ENCODE results near the gene ANKRD16. TPM values are rescaled to one million over a fixed set of nuclear protein-coding genes. Genes with fewer than 3 reads are reported as not detected.

Gene ANKRD16
- total and polyA plus RNA-seq, 2 of the 13 experiments (the other 11 are each of a cell fraction or from before 2014, with no cell fraction given) = 8.0 to 11.4 TPM

GRCh38 chr10:5813341-5814109 lies 76.2 kb downstream of the ANKRD16 start, which contains the start of gene GDI2 (continued):
- TF ChIP-seq UBTF (CRISPR knock-in tag; IDR thresholded peaks at IDR 0.05) (peak; percentile 85), NFRKB (IDR thresholded peaks at IDR 0.05) (no peak), CC2D1A (CRISPR knock-in tag; IDR thresholded peaks at IDR 0.05) (0 out of 2 replicates have a peak, but pooled peaks have one; percentile 35), ISL2 (CRISPR knock-in tag; IDR thresholded peaks at IDR 0.05) (peak; percentile 47), BHLHE40 (IDR thresholded peaks at IDR 0.05; ENCODE audit: low read length) (peak; percentile 95), RNF219 (CRISPR knock-in tag; IDR thresholded peaks at IDR 0.05) (0 out of 2 replicates have a peak, but pooled peaks have one; percentile 80), ZKSCAN1 (IDR thresholded peaks at IDR 0.05; ENCODE audit: low read length) (no peak), ELF4 (CRISPR knock-in tag; IDR thresholded peaks at IDR 0.05; ENCODE audit: borderline replicate concordance) (peak; percentile 72; the same call in 1 of the 2 replicates), ZNF124 (CRISPR knock-in tag; IDR thresholded peaks at IDR 0.05) (peak; percentile 72; the same call in 1 of the 2 replicates), ZNF841 (CRISPR knock-in tag; IDR thresholded peaks at IDR 0.05; ENCODE audit: borderline replicate concordance) (peak; percentile 95), BRF2 (CRISPR knock-in tag; IDR thresholded peaks at IDR 0.05) (peak; percentile 95; the same call in 1 of the 2 replicates), FOXA3 (CRISPR knock-in tag; IDR thresholded peaks at IDR 0.05) (peak; percentile 79), CSRNP2 (CRISPR knock-in tag; conservative IDR thresholded peaks at IDR 0.05; ENCODE audit: low read depth) (no peak), SAP130 (CRISPR knock-in tag; IDR thresholded peaks at IDR 0.05; ENCODE audit: low read depth) (peak; percentile 92), SIN3B (IDR thresholded peaks at IDR 0.05; ENCODE audit: low read length) (0 out of 2 replicates have a peak, but pooled peaks have one; percentile 10), ZNF234 (CRISPR knock-in tag; conservative IDR thresholded peaks at IDR 0.05) (peak; percentile 96), HMGXB4 (CRISPR knock-in tag; IDR thresholded peaks at IDR 0.05; ENCODE audit: borderline replicate concordance in 1 of 2, low read depth in 1 of 2) (peak; percentile 73 to 81; a peak in 3 of 4 replicates)
